Mucosa of descending colon (tissue), 3 donors: Measurements from ENCODE around the gene TVP23C. TPM values are rescaled to one million over a fixed set of nuclear protein-coding genes. Genes with fewer than 3 reads are reported as not detected.

Experiments
- ATAC-seq: fragments of 200-7000 bp; cut with Tn5 transposase; one replicate; pipeline ENCODE4 v1.9.1; 2020; ENCODE audit warnings: mild to moderate bottlenecking, moderate library complexity
- DNase-seq, 3 donors: peaks; one replicate each; pipeline ENCODE4 v3.0.0-alpha.2; 2020
- H3K36me3 ChIP-seq: fragments of 200-600 bp; one replicate; pipeline ENCODE4 v1.8.0; 2021; ENCODE audit warnings: low read depth, mild to moderate bottlenecking
- H3K4me1 ChIP-seq: fragments of 200-600 bp; one replicate; pipeline ENCODE4 v1.8.0; 2021; ENCODE audit warnings: low read depth, mild to moderate bottlenecking
- H3K4me3 ChIP-seq: fragments of 200-600 bp; one replicate; pipeline ENCODE4 v1.8.0; 2021; ENCODE audit warnings: mild to moderate bottlenecking
- H3K9me3 ChIP-seq: fragments of 200-600 bp; one replicate; pipeline ENCODE4 v1.8.0; 2021; ENCODE audit warnings: mild to moderate bottlenecking
- CTCF ChIP-seq: fragments of 200-600 bp; IDR thresholded peaks from one replicate; pipeline ENCODE4 v1.8.0; 2022; ENCODE audit warnings: antibody characterized with exemption, mild to moderate bottlenecking
- intact Hi-C, 2 donors: fragments of 100-400 bp; cut with DNase I in 1 of 2; cut with micrococcal nuclease in 1 of 2; formaldehyde crosslinking; loops; one replicate each; pipeline versions ENCODE4 v1.11.0 to v1.11.1; 2022; cut with DNase I, micrococcal nuclease
- total RNA-seq, 3 donors: library from RNA; stranded (reverse); fragmentation: NEBNext Ultra II Directional in 2 of 3; extraction: Animal tissue kit (Norgen Biotek cat#: 25700) in 2 of 3; gene quantifications; one replicate each; pipeline versions ENCODE4 v1.2.1 to v1.2.4, GENCODE V29; 2021 to 2023
- donor health status: DM: no; HTN: no; CAD: no; lungs with moderate emphysema.
- donor health status: DM: no; HTN: no; CAD: no.
- donor health status: DM: no; HTN: yes; CAD: no.

The TVP23C gene
- total RNA-seq, 3 donors from 2014 or later, result 9.7 to 25.0 (median 14.0) TPM

- DNase-seq (no peak), ATAC-seq (no peak)
- intact Hi-C loops, result no loop called here
- Histone ChIP-seq H3K36me3 (no peaks in the 10 kb centered on the region), H3K4me3 (no peak overlapping the region), H3K9me3 (no peaks in the 10 kb centered on the region), H3K4me1 (no peaks in the 10 kb centered on the region)
- no peak for TF ChIP-seq CTCF
These were observed 66.3 kb downstream of the TVP23C start for GRCh38 chr17:15496735-15497670.

- H3K9me3 ChIP-seq, result no peaks in the 10 kb centered on the region
- TF ChIP-seq CTCF, result no peak
- intact Hi-C loops, result no loop called here
- no peaks in the 10 kb centered on the region for H3K36me3 ChIP-seq
- DNase-seq (no peak), ATAC-seq (no peak)
- H3K4me1 ChIP-seq, result peaks cover 6% of the 10 kb centered on the region
- H3K4me3 ChIP-seq, result no peak overlapping the region
These were observed 68.5 kb downstream of the TVP23C start for GRCh38 chr17:15494821-15495220.

- H3K4me1 ChIP-seq, result peaks cover 6% of the 10 kb centered on the region
- DNase-seq (no peak), ATAC-seq (no peak)
- TF ChIP-seq CTCF, result no peak
- no peaks in the 10 kb centered on the region for H3K9me3 ChIP-seq
- intact Hi-C loops, result no loop called here
- H3K4me3 ChIP-seq, result no peak overlapping the region
- H3K36me3 ChIP-seq, result no peaks in the 10 kb centered on the region
These were observed 69.6 kb downstream of the TVP23C start for GRCh38 chr17:15493693-15494035.

- no peak for ATAC-seq
- no peak for DNase-seq
- Histone ChIP-seq H3K36me3 (no peaks in the 10 kb centered on the region), H3K9me3 (no peaks in the 10 kb centered on the region), H3K4me3 (no peak overlapping the region), H3K4me1 (peaks cover 6% of the 10 kb centered on the region)
- intact Hi-C loops, result no loop called here
- no peak for TF ChIP-seq CTCF
These were observed 70.2 kb downstream of the TVP23C start for GRCh38 chr17:15492791-15493692.

- Histone ChIP-seq H3K36me3 (no peaks in the 10 kb centered on the region), H3K9me3 (no peaks in the 10 kb centered on the region), H3K4me3 (no peak overlapping the region), H3K4me1 (peaks cover 6% of the 10 kb centered on the region)
- intact Hi-C loops, result no loop called here
- no peak for ATAC-seq
- TF ChIP-seq CTCF, result no peak
- DNase-seq, result no peak
These were observed 71.1 kb downstream of the TVP23C start for GRCh38 chr17:15492186-15492585.
